ENCODE data around the gene PSMA7. TPM values are rescaled to one million over a fixed set of nuclear protein-coding genes. Genes with fewer than 3 reads are reported as not detected.

The PSMA7 gene
- total RNA-seq, 1 experiment from 2014 or later: 332 TPM

DNA sequence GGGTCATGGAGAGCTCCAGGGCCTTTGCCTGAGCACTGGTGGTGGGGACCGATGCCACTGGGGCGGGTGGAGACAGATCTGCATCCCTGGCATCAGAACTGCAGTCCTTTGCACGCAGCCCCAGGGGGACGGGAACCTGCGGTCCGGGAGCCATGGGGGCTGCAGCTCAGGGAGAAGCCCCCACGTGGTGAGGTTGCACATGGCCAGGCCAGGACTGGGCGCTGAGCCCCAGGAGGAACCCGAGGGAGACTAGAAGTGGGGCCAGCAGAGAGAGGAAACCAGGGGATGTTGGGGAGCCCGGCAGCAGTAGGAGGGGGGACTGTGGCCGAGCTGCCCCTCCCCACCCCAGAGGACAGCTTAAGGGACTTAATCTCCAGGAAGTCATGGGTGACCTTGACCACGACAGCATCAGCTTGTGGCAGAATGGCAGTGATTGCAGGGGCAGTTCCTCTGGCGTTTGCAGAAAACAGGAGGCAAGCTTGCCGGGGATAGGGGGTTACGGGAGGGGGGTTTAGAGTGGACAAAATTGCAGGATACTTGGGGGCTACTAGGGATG, 38.9 kb downstream of the PSMA7 start:
- no peaks in the 10 kb centered on the region for H3K9me3 ChIP-seq (ENCODE audit: control insufficient read depth, low read depth, low read length)
- no peak overlapping the region for H3K23ac ChIP-seq (ENCODE audit: insufficient read length, low read depth, low read length)
- WGBS (ENCODE audit: extremely low coverage, insufficient read length, low lambda C conversion rate): no CpG with 5 or more reads among the region's 15 CpGs
- Mint-ChIP-seq H3K4me1 (peaks cover 8 to 15% of the 10 kb centered on the region in 2 experiments), H3K27me3 (ENCODE audit: low read depth) (peaks cover 22% of the 10 kb centered on the region), H3K27ac (no peak overlapping the region), H3K9me3 (peaks cover 27 to 29% of the 10 kb centered on the region in 2 experiments), H3K36me3 (ENCODE audit: insufficient read depth in 1 of 3, low read depth in 3 of 3) (peaks cover 5 to 7% (median 6%) of the 10 kb centered on the region in 3 experiments; a peak in 5 of 7 replicates), H3K4me3 (no peak overlapping the region)
- H3K27me3 ChIP-seq (ENCODE audit: insufficient read depth, low read length): no peaks in the 10 kb centered on the region
- no peak overlapping the region for H3K4ac ChIP-seq (ENCODE audit: low read depth, low read length)
- DNase-seq: no peak
- H3K14ac ChIP-seq (ENCODE audit: insufficient read depth, low read length): peak overlapping the region; percentile 40; the same call in 1 of the 2 replicates
- H2AFZ ChIP-seq (ENCODE audit: low read length): no peak overlapping the region
- no peak overlapping the region for H3T11ph ChIP-seq (ENCODE audit: low read length)
- no peaks in the 10 kb centered on the region for H3K79me1 ChIP-seq (ENCODE audit: insufficient read depth, low read depth, low read length, poor library complexity, severe bottlenecking)
- H2BK15ac ChIP-seq (ENCODE audit: low read depth, low read length): no peak overlapping the region
- no peaks in the 10 kb centered on the region; the same call in 1 of the 2 replicates for H3K4me1 ChIP-seq (ENCODE audit: insufficient read depth, low read length)
- no peak overlapping the region for H3K18ac ChIP-seq (ENCODE audit: insufficient read length, low read depth, low read length)
- no peak overlapping the region for H2BK20ac ChIP-seq (ENCODE audit: low read depth, low read length, poor library complexity, severe bottlenecking)
- no peak overlapping the region for H2BK120ac ChIP-seq (ENCODE audit: low read depth, low read length, poor library complexity, severe bottlenecking)
- H3K4me2 ChIP-seq (ENCODE audit: insufficient read depth, insufficient read length, low read length): no peak overlapping the region
- H3K23me2 ChIP-seq (ENCODE audit: insufficient read length, low read depth, low read length, poor library complexity, severe bottlenecking): no peaks in the 10 kb centered on the region
- H4K20me1 ChIP-seq (ENCODE audit: control insufficient read depth, insufficient read depth, insufficient read length): no peaks in the 10 kb centered on the region
- no peak overlapping the region for H4K8ac ChIP-seq (replicated peaks; ENCODE audit: insufficient read length, low read depth, low read length)
- H3K56ac ChIP-seq (ENCODE audit: insufficient read length, low read depth, low read length): no peak overlapping the region
- H2BK5ac ChIP-seq (ENCODE audit: insufficient read length, low read length): no peak overlapping the region
- H2AK5ac ChIP-seq (ENCODE audit: insufficient read length, low read length): no peak overlapping the region
- no peak overlapping the region for H4K5ac ChIP-seq (ENCODE audit: insufficient read length, low read depth, low read length)
- TF ChIP-seq, protein P1, sequence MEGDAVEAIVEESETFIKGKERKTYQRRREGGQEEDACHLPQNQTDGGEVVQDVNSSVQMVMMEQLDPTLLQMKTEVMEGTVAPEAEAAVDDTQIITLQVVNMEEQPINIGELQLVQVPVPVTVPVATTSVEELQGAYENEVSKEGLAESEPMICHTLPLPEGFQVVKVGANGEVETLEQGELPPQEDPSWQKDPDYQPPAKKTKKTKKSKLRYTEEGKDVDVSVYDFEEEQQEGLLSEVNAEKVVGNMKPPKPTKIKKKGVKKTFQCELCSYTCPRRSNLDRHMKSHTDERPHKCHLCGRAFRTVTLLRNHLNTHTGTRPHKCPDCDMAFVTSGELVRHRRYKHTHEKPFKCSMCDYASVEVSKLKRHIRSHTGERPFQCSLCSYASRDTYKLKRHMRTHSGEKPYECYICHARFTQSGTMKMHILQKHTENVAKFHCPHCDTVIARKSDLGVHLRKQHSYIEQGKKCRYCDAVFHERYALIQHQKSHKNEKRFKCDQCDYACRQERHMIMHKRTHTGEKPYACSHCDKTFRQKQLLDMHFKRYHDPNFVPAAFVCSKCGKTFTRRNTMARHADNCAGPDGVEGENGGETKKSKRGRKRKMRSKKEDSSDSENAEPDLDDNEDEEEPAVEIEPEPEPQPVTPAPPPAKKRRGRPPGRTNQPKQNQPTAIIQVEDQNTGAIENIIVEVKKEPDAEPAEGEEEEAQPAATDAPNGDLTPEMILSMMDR (conservative IDR thresholded peaks at IDR 0.05): no peak
- no peaks in the 10 kb centered on the region for H3K79me2 ChIP-seq (ENCODE audit: insufficient read depth, low read length)
- no peak overlapping the region for H2BK12ac ChIP-seq (ENCODE audit: insufficient read length, low read depth, low read length)
- H3K9ac ChIP-seq (ENCODE audit: extremely low read depth, insufficient read length, low read length): no peak overlapping the region
- H4K91ac ChIP-seq (ENCODE audit: insufficient read length, low read depth, low read length): no peak overlapping the region
- no peak overlapping the region for H3K27ac ChIP-seq (ENCODE audit: insufficient read length, low read depth, low read length)
